C4-2B (cell line): ENCODE results near the gene MRPL41.

ENCODE experiments used
- ZFX ChIP-seq: fragments of 450-650 bp; IDR thresholded peaks from 2 replicates; pipeline ENCODE4 v1.6.1; 2017
- TF ChIP-seq, protein P1 (sequence below): fragments of 450-650 bp; conservative IDR thresholded peaks from 2 replicates; pipeline ENCODE4 v1.5.1; 2017; ENCODE audit warnings: mild to moderate bottlenecking

DNA sequence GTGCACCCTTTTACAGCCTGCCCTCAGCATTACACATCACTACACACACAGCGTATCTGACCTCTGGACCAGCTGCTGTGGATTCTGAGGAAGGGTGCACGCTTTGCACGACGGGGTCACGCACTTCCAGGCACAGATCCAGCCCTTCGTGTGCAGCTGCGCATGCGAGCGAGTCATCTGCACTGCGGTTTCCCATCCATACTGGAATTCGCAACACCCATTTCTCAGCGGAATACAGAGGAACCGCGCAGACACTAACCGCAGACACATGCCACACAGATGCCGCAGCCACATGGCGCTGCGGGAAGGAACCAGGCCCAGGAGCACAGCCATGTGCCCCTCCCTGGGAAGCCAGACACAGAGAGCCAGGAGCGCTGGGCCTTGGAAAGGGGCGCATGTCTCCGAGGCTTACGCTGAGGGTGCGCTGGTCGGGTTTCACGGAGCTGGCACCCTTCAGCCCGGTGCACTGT is 44.9 kb upstream of the MRPL41 start:
- TF ChIP-seq ZFX: no peak
- TF ChIP-seq, protein P1, sequence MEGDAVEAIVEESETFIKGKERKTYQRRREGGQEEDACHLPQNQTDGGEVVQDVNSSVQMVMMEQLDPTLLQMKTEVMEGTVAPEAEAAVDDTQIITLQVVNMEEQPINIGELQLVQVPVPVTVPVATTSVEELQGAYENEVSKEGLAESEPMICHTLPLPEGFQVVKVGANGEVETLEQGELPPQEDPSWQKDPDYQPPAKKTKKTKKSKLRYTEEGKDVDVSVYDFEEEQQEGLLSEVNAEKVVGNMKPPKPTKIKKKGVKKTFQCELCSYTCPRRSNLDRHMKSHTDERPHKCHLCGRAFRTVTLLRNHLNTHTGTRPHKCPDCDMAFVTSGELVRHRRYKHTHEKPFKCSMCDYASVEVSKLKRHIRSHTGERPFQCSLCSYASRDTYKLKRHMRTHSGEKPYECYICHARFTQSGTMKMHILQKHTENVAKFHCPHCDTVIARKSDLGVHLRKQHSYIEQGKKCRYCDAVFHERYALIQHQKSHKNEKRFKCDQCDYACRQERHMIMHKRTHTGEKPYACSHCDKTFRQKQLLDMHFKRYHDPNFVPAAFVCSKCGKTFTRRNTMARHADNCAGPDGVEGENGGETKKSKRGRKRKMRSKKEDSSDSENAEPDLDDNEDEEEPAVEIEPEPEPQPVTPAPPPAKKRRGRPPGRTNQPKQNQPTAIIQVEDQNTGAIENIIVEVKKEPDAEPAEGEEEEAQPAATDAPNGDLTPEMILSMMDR: no peak
